Effector CD4-positive, alpha-beta T cell (primary cell): ENCODE data around the gene RAX2.

Experiments
- DNase-seq: peaks from one replicate; pipeline ENCODE4 v3.0.0-alpha.2; 2020

The RAX2 gene

GRCh38 chr19:3725121-3725520 lies 46.9 kb downstream of the RAX2 start:
- no peak for DNase-seq

- no peak for DNase-seq
Observed at GRCh38 chr19:3723883-3724282, 48.1 kb downstream of the RAX2 start.

DNA sequence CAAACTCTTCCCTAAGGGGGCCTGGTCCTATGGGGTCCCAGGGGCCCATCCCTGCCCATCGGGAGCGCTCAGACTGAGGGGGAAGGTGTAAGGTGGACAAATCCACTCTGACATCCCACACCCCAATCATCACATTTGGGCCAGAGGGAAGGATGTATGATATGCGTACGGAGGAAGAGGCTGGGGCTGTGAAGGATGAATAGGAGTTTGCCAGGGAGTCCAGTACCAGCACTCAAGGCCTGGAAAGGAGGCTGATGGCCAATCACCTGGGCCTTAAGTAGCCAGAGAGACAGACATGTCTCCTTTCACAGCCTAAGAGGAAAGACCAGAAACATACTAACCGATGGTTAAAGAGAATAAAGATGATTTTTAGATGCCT lies 48.9 kb downstream of the RAX2 start:
- DNase-seq: no peak

DNA sequence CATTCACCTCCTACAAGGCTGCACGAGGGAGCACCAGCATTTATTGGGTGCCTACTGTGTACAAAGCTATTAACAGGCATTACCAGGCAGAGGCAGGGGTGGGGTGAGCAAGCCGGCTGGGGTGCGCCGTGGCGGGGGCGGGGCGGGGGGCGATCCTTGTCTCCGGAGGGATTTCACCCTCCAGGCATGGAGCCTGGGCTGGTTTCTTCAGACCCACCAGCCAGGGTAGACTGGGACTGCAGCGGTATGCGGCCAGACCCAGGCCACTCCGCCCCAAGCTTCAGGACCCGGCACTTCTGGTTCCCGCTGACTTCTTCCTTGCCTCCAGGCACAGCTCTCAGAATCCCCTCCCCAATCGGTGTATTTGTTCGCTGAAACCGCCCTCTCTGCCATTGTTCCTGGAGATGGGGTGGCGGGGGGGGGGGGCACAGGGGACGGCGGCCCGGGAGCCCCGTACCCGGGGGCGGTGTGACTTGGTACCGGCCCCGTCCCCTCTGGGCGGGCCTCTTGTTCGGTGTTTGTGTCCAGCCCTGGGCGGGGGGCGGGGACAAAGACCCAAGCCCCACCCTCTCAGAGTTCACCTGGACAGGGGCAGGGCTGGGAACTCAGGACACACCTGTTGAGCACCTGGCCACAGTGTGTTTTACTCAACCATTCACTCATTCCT lies 49.5 kb downstream of the RAX2 start:
- no peak for DNase-seq

GRCh38 chr19:3721887-3722442 lies 50.1 kb downstream of the RAX2 start:
- DNase-seq: no peak

GRCh38 chr19:3721131-3721886 lies 50.7 kb downstream of the RAX2 start:
- peak; percentile 83 for DNase-seq

- DNase-seq: no peak
Observed at GRCh38 chr19:3720349-3720917, 51.6 kb downstream of the RAX2 start.

GRCh38 chr19:3719868-3720267 lies 52.2 kb downstream of the RAX2 start:
- no peak for DNase-seq
